Activated CD4-positive, alpha-beta T cell treated with anti-CD3 and anti-CD28 coated beads, Interleukin-2, amount 50 U/mL, for 4 hours (primary cell): ENCODE measurements around the gene SERPINB8.
A peak's percentile ranks its signal among the peaks of the same experiment; 100 is the strongest.
"Not testable (repeated sequence)": the region's sequence is repeated elsewhere in the genome, so short reads cannot be mapped to it uniquely, and the experiment has no call there.

ENCODE experiments used
- DNase-seq, 2 experiments: peaks; one replicate each; pipeline ENCODE4 v3.0.0-alpha.2; 2020

SERPINB8 gene, protein sequence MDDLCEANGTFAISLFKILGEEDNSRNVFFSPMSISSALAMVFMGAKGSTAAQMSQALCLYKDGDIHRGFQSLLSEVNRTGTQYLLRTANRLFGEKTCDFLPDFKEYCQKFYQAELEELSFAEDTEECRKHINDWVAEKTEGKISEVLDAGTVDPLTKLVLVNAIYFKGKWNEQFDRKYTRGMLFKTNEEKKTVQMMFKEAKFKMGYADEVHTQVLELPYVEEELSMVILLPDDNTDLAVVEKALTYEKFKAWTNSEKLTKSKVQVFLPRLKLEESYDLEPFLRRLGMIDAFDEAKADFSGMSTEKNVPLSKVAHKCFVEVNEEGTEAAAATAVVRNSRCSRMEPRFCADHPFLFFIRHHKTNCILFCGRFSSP

DNA sequence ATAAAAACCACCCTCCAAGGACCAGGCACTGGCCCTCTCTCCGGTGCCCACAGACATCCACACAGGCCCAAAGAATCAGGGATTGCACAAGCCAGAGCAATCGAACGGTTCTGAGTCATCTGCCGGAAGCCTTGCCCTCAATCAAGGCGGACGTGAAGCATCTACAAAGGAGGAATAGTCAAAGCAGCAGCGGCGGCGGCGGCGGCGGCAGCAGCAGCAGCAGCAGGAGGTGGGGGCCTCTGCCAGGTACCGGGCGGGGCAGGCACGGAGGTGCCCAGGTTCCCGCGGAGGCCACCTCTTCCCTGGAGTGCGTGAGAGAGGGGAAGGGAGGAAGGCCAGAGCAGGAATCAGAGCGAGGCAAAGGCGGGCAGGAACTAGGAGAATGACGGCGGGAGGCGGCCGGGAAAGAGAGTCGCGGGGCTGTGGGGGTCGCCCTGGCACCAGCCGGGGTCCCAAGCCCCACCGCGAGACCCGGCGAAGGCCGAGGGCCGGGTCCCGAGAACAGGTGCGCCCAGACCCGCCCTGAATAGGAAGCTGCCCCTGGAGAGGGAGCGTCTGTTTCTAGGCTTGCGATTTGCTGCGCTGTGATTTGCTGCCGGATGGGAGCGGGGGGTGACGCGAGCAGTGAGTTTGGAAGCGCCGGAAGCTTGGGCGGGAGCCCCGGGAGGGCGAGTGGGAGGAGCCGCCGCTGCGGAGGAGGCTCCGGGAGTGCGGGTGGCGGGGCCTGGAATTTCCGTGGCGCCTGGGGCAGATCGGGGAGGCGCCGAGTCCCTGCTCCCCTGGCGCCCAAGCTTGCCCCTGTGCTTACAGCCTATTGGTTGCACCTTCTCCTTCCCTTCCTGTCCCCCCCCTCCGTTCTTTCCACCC is at the start of gene SERPINB8:
TSS of gene SERPINB8 (plus strand) at position 140 of the 867 bp plus-strand sequence. CDS start 8,228 bp downstream, outside the sequence.
- DNase-seq = peak; percentile 77 to 79

GRCh38 chr18:63922049-63922448 is 47.8 kb upstream of the SERPINB8 start:
- no peak for DNase-seq

DNA sequence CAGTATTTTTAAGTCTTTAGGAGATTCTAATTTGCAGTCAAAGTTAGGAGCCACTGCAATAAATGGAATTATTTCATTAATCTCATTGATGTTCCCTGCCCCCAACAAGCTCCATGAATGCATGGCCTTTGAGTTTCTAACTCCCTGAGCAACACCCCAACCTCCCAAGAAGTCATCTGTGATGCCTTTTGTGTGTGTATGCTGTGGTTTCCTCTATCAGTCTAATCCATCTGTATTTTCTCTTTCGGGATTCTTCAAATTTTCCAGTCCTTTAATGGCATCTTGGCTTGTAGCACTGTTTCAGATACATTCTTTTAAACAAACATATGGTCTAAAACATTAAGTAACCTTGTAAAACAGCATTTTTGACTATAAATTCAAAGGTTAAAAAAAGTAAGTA is 45.3 kb upstream of the SERPINB8 start:
- DNase-seq = no peak

- no peak for DNase-seq
Measured at GRCh38 chr18:63928331-63928730, 41.5 kb upstream of the SERPINB8 start.

GRCh38 chr18:63929369-63929768 is 40.5 kb upstream of the SERPINB8 start:
- DNase-seq = not testable (repeated sequence)

GRCh38 chr18:63930773-63931354 is 39.0 kb upstream of the SERPINB8 start:
- no peak for DNase-seq

DNA sequence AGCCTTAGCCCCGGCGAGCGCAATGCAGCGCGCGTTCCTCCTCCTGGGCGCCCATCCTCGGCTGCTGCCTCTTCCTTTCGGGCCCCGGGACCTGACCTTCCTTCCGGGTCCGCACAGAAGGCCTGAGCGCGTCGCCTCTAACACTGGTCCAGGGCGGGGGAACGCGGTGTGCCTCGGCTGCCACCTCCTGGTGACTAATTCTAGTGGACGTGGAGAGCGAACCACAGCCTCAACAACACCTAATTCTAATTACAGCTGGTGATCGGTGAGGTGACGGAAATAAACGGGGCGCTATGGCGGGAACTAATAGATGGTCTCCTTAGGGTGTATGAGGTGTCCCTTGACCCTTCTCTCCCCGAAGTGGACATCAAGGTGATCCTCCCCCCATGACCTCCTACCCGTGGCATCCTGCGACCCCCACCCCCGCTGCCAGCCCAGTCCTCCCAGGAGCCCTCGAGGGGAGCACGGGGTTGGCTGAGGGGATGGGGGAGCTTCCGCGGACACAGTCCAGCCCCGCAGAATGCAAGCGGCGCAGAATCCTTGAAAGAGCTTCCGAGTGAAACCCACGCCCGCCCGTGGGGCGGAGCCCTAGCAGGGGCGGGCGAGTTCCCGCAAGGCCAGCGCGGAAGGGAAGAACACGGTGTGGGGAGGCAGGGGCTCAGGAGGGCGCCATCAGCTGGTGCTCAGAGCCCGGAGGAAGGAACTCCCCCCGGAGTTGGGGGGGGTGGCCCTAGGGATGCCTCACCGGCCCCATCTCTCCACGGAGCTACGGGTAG is 33.5 kb upstream of the SERPINB8 start:
- DNase-seq = peak; percentile 32 to 43

- no peak for DNase-seq
Measured at GRCh38 chr18:63936932-63937393, 32.9 kb upstream of the SERPINB8 start.

- no peak for DNase-seq
Measured at GRCh38 chr18:63940008-63940407, 29.9 kb upstream of the SERPINB8 start.

- not testable (repeated sequence) for DNase-seq
Measured at GRCh38 chr18:63940543-63941050, 29.3 kb upstream of the SERPINB8 start.

- no peak for DNase-seq
Measured at GRCh38 chr18:63947051-63947790, 22.7 kb upstream of the SERPINB8 start.

- DNase-seq = peak; percentile 20 to 23
Measured at GRCh38 chr18:63949068-63949737, 20.7 kb upstream of the SERPINB8 start, which contains the start of gene HMSD. Gene HMSD (plus strand): TSS chr18:63949301. CDS start chr18:63953456, 4,155 bp downstream.

- DNase-seq = no peak
Measured at GRCh38 chr18:63951302-63951705, 18.6 kb upstream of the SERPINB8 start.

GRCh38 chr18:63953811-63954210 is 16.1 kb upstream of the SERPINB8 start:
- DNase-seq = no peak

GRCh38 chr18:63956755-63957154 is 13.1 kb upstream of the SERPINB8 start:
- no peak for DNase-seq

DNA sequence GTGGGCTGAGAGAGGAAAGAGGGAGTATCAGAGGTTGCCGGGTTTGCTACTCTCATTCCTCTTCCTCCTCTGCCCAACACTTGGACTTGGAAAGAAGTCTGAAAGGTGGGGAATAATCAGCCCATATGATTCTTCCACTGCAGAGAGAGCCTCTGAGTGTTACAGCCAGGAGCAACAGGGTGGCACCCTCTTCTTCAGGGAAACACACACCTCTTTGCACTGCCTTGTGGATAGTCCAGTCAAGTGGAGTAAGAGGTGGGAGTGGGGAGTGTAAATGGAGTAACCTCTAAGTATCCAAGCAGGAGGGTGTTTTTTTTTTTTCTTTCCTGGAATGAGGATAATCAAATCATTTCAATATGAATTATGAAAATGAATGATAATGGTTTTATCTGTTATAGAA is 9.0 kb upstream of the SERPINB8 start:
- no peak for DNase-seq

DNA sequence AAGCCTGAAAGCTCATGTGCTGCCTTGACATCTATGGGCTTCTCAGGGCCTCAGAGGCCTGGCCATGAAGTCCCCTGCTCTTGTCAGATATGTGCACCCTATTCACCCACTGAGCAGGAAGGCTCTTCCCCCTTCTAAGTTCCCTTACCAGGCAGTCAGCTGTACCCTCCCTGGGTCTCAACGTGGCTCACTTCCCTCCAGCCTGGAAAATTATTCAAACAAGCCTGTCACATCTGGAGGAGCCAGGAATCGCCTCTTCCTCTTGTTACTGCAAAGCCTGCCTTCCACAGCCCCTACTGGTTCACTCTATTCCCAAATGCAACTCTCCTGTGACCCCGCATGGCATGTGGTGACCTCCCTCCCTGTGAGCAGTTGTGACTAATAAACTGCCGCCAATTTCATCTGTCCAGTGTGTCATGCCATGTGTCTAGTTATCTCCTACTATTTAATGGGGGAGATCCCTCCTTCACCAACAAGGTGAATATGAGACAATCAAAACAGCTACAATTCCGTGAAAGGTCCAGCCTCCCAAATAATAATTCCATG is 8.4 kb upstream of the SERPINB8 start:
- no peak for DNase-seq

GRCh38 chr18:63962137-63962536 is 7.7 kb upstream of the SERPINB8 start:
- DNase-seq = no peak

DNA sequence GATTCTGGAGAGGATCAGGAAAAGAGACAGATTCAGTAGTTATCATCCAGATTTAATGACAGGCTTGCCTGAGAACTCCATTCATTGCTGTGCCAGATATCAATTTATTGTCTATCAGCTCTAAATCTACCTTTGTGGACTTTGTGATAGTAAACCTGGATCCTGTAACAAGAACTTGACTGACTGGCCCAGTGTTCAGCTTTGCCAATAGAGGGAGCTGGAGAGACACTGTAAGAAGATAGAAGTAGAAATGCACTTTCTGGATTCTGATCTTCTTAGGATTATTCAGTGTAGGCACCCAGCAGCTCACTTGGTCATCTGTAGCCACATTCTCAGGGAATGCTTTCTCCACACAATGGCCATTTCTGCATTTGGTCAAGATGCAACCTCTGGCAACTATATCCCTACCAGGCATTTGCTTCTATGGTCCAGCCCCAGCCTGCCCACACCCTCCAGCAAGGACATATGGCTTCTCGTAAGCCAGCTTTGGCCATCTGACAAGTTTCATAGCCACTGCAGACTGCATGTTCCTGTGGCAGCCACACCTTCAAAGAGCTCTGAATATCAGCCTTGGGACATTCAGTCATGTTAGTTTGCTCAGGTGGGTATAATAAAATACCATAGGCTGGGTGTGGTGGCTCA is 6.1 kb upstream of the SERPINB8 start:
- DNase-seq = peak; percentile 35 to 41

GRCh38 chr18:63964908-63965307 is 5.0 kb upstream of the SERPINB8 start:
- no peak for DNase-seq
